Neuronal stem cell (in vitro differentiated cells): ENCODE results near the gene FBLN1.
A peak's percentile ranks its signal among the peaks of the same experiment; 100 is the strongest.
"Not testable (repeated sequence)": the region's sequence is repeated elsewhere in the genome, so short reads cannot be mapped to it uniquely, and the experiment has no call there.

Experiments used
- DNase-seq: peaks from one replicate; pipeline ENCODE4 v3.0.0-alpha.2; 2013; ENCODE audit warnings: low spot score
- H2AFZ ChIP-seq: one replicate; pipeline ENCODE4 v1.6.1; 2013; ENCODE audit warnings: mild to moderate bottlenecking, low read length, inconsistent platforms
- H2AK5ac ChIP-seq: 2 replicates; pipeline ENCODE4 v1.6.1; 2013; ENCODE audit warnings: low read depth, mild to moderate bottlenecking, inconsistent platforms, low read length, moderate library complexity, mixed read lengths
- H2BK120ac ChIP-seq: 2 replicates; pipeline ENCODE4 v1.6.1; 2013; ENCODE audit warnings: low read depth, mild to moderate bottlenecking, inconsistent platforms, low read length, moderate library complexity, mixed read lengths
- H2BK12ac ChIP-seq: one replicate; pipeline ENCODE4 v1.6.1; 2013; ENCODE audit warnings: low read length, inconsistent platforms
- H2BK15ac ChIP-seq: 2 replicates; pipeline ENCODE4 v1.6.1; 2013; ENCODE audit warnings: mild to moderate bottlenecking, low read length, inconsistent platforms, mixed read lengths
- H2BK5ac ChIP-seq: one replicate; pipeline ENCODE4 v1.6.1; 2013; ENCODE audit warnings: inconsistent platforms, mild to moderate bottlenecking, low read length, moderate library complexity
- H3K14ac ChIP-seq: one replicate; pipeline ENCODE4 v1.6.1; 2013; ENCODE audit warnings: low read length, inconsistent platforms
- H3K18ac ChIP-seq: 2 replicates; pipeline ENCODE4 v1.6.1; 2013; ENCODE audit warnings: low read length, inconsistent platforms
- H3K23ac ChIP-seq: 2 replicates; pipeline ENCODE4 v1.6.1; 2013; ENCODE audit warnings: low read depth, mild to moderate bottlenecking, mixed read lengths, low read length, inconsistent platforms; ENCODE audit not compliant: poor library complexity
- H3K27ac ChIP-seq: replicated peaks from 3 replicates; pipeline ENCODE4 v1.5.1; 2013; ENCODE audit warnings: low read length, inconsistent platforms
- H3K27me3 ChIP-seq, 3 experiments: 2 replicates each; pipeline ENCODE4 v1.6.1; 2013; ENCODE audit warnings: low read length in 3 of 3, mild to moderate bottlenecking in 2 of 3, inconsistent platforms in 1 of 3, low read depth in 1 of 3, mixed read lengths in 1 of 3, moderate library complexity in 1 of 3; ENCODE audit not compliant: control insufficient read depth in 3 of 3, insufficient read depth in 3 of 3
- H3K36me3 ChIP-seq, 2 donors: replicated peaks in 1 of 2; 2 replicates each; pipeline ENCODE4 v1.6.1; 2013; ENCODE audit warnings: low read length in 2 of 2; ENCODE audit not compliant: control insufficient read depth in 2 of 2, insufficient read depth in 2 of 2
- H3K4ac ChIP-seq: 2 replicates; pipeline ENCODE4 v1.6.1; 2013; ENCODE audit warnings: inconsistent platforms, mild to moderate bottlenecking, low read length, moderate library complexity
- H3K4me1 ChIP-seq, 2 donors: 1 replicate in 1 of 2; 2 replicates in 1 of 2; pipeline ENCODE4 v1.6.1; 2013; ENCODE audit warnings: low read length in 2 of 2, low read depth in 1 of 2; ENCODE audit not compliant: control insufficient read depth in 2 of 2, insufficient read depth in 1 of 2
- H3K4me2 ChIP-seq: one replicate; pipeline ENCODE4 v1.6.1; 2013; ENCODE audit warnings: mild to moderate bottlenecking, low read length, inconsistent platforms; ENCODE audit not compliant: insufficient read depth, poor library complexity, severe bottlenecking
- H3K4me3 ChIP-seq, 2 donors: 2 replicates each; pipeline ENCODE4 v1.5.1; 2013; ENCODE audit warnings: low read length in 2 of 2, mild to moderate bottlenecking in 2 of 2, inconsistent platforms in 1 of 2, moderate library complexity in 1 of 2
- H3K79me1 ChIP-seq: one replicate; pipeline ENCODE4 v1.6.1; 2013; ENCODE audit warnings: low read depth, mild to moderate bottlenecking, inconsistent platforms, low read length, moderate library complexity
- H3K9ac ChIP-seq: one replicate; pipeline ENCODE4 v1.6.1; 2013; ENCODE audit warnings: mild to moderate bottlenecking, low read depth, low read length, inconsistent platforms; ENCODE audit not compliant: poor library complexity
- H3K9me3 ChIP-seq, 2 donors: replicated peaks in 1 of 2; 2 replicates each; pipeline versions ENCODE3 to v1.6.1; 2013; ENCODE audit warnings: low read length in 2 of 2, mild to moderate bottlenecking in 2 of 2, inconsistent platforms in 1 of 2, low read depth in 1 of 2, mixed read lengths in 1 of 2, moderate library complexity in 1 of 2; ENCODE audit not compliant: control insufficient read depth in 2 of 2, insufficient read depth in 1 of 2
- H4K8ac ChIP-seq: one replicate; pipeline ENCODE4 v1.6.1; 2013; ENCODE audit warnings: low read depth, mild to moderate bottlenecking, inconsistent platforms, low read length, moderate library complexity
- H4K91ac ChIP-seq: one replicate; pipeline ENCODE4 v1.6.1; 2013; ENCODE audit warnings: low read length, low read depth, mild to moderate bottlenecking, inconsistent platforms; ENCODE audit not compliant: poor library complexity
- WGBS, 2 donors: extraction: QIAGEN DNeasy Blood & Tissue Kit; methylation state at CpG; one replicate each; pipeline ENCODE4 v1.1.7; 2013; ENCODE audit warnings: missing lambda C conversion rate in 2 of 2, mixed read lengths in 1 of 2; ENCODE audit not compliant: insufficient read length in 2 of 2, insufficient replicate concordance in 1 of 2; ENCODE audit errors: extremely low coverage in 2 of 2; 5-methylcytosine and 5-hydroxymethylcytosine counted together

FBLN1 gene

GRCh38 chr22:45602824-45603595 lies 100.3 kb downstream of the FBLN1 start:
- H3K23ac ChIP-seq: peak overlapping the region; percentile 16
- H3K18ac ChIP-seq: no peak overlapping the region
- no peak overlapping the region for H3K9ac ChIP-seq
- no CpG with 5 or more reads among the region's 21 CpGs for WGBS, 2 donors
- no peak overlapping the region for H4K91ac ChIP-seq
- H2AK5ac ChIP-seq: no peak overlapping the region
- H3K14ac ChIP-seq: no peak overlapping the region
- no peak overlapping the region for H2BK12ac ChIP-seq
- H2BK5ac ChIP-seq: no peak overlapping the region
- no peaks in the 10 kb centered on the region for H3K27me3 ChIP-seq
- H2AFZ ChIP-seq: no peak overlapping the region
- H3K4ac ChIP-seq: no peak overlapping the region
- H3K9me3 ChIP-seq: no peaks in the 10 kb centered on the region
- no peaks in the 10 kb centered on the region for H3K36me3 ChIP-seq
- no peak overlapping the region for H2BK120ac ChIP-seq
- H4K8ac ChIP-seq: no peak overlapping the region
- no peak overlapping the region for H3K4me2 ChIP-seq
- H2BK15ac ChIP-seq: no peak overlapping the region
- no peak overlapping the region for H3K27ac ChIP-seq
- peak; percentile 37 for DNase-seq
- H3K79me1 ChIP-seq: no peaks in the 10 kb centered on the region
- no peak overlapping the region for H3K4me3 ChIP-seq
- peaks cover 0 to 2% of the 10 kb centered on the region in 2 donors for H3K4me1 ChIP-seq

DNA sequence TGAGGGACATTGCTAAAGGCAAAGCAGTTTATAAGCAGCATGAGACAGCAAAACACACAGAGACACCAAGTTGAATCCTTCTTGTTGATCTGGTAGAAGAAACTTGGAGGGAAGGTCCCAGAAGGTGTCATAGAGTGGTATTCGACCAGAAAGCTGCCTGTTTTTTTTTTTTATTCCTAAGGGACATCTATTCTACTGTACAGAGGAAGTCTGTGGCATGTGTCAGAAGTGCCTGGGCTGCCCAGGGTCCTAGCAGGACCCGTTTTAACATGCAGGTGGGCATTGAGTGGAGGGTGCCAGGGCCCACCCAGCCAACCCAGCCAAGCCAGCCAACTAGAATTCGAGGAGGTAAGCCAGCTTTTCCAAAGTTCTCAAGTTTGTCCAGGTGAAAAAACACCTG lies 100.9 kb downstream of the FBLN1 start:
- H3K4me1 ChIP-seq: peaks cover 0 to 2% of the 10 kb centered on the region in 2 donors

GRCh38 chr22:45608045-45608444 lies 105.4 kb downstream of the FBLN1 start:
- not testable (repeated sequence) for H3K27ac ChIP-seq, H3K27me3 ChIP-seq, H3K4me1 ChIP-seq, H3K4ac ChIP-seq, H2BK120ac ChIP-seq, H3K18ac ChIP-seq, H3K23ac ChIP-seq, H3K36me3 ChIP-seq, H4K8ac ChIP-seq, H2BK15ac ChIP-seq, H2AK5ac ChIP-seq, H4K91ac ChIP-seq, H3K4me3 ChIP-seq, H2BK12ac ChIP-seq, H2AFZ ChIP-seq, H3K14ac ChIP-seq, H3K4me2 ChIP-seq, H3K79me1 ChIP-seq, H2BK5ac ChIP-seq, H3K9ac ChIP-seq, H3K9me3 ChIP-seq, DNase-seq
- WGBS, 2 donors: no CpG with 5 or more reads among the region's 11 CpGs

More for the DNA sequence above, 100.9 kb downstream of the FBLN1 start:
- no CpG with 5 or more reads among the region's 3 CpGs for WGBS, 2 donors
- H3K27ac ChIP-seq: no peak overlapping the region
- H3K27me3 ChIP-seq: no peaks in the 10 kb centered on the region
- H2AK5ac ChIP-seq: no peak overlapping the region
- no peaks in the 10 kb centered on the region for H3K79me1 ChIP-seq
- no peak overlapping the region for H2BK12ac ChIP-seq
- no peak overlapping the region for H3K18ac ChIP-seq
- H2BK120ac ChIP-seq: no peak overlapping the region
- H3K4me3 ChIP-seq: no peak overlapping the region
- H3K4me2 ChIP-seq: no peak overlapping the region
- H4K91ac ChIP-seq: no peak overlapping the region
- no peak overlapping the region for H4K8ac ChIP-seq
- H3K9me3 ChIP-seq: no peaks in the 10 kb centered on the region
- H3K9ac ChIP-seq: no peak overlapping the region
- H2BK5ac ChIP-seq: no peak overlapping the region
- H3K14ac ChIP-seq: no peak overlapping the region
- no peak for DNase-seq
- H2BK15ac ChIP-seq: no peak overlapping the region
- H3K23ac ChIP-seq: no peak overlapping the region
- no peak overlapping the region for H2AFZ ChIP-seq
- no peaks in the 10 kb centered on the region for H3K36me3 ChIP-seq
- no peak overlapping the region for H3K4ac ChIP-seq

DNA sequence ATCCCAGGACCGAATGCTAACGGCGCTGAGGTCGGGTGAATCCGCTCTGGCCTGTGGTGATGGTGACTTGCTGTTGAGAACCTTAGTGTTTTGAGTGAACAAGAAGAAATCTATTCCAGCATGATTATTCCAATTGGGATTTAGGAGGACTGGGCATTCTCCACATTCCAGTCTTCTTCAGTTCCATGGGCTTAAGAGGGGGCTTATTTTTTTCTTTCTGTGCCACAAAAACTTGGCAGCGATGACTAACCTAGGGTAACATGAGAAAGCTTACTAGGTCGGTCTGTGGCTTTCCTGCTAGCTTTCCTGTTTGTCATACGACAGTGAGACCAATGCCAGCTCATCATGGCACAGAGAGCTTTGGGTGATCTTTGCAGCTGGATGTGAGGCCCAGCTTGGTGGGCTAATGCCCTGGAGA lies 106.1 kb downstream of the FBLN1 start:
- Histone ChIP-seq H3K27ac (no peak overlapping the region), H4K8ac (no peak overlapping the region), H3K27me3 (no peaks in the 10 kb centered on the region), H2BK12ac (no peak overlapping the region), H3K4me2 (no peak overlapping the region), H4K91ac (no peak overlapping the region), H3K23ac (no peak overlapping the region), H3K4me1 (peaks cover 4 to 5% of the 10 kb centered on the region in 2 donors), H2BK15ac (no peak overlapping the region), H3K14ac (no peak overlapping the region), H2BK120ac (no peak overlapping the region), H2BK5ac (no peak overlapping the region), H3K36me3 (no peaks in the 10 kb centered on the region), H3K79me1 (no peaks in the 10 kb centered on the region), H3K9ac (no peak overlapping the region), H3K18ac (peak overlapping the region; percentile 22), H3K4me3 (no peak overlapping the region), H3K9me3 (no peaks in the 10 kb centered on the region), H2AFZ (no peak overlapping the region), H2AK5ac (no peak overlapping the region), H3K4ac (no peak overlapping the region)
- no CpG with 5 or more reads among the region's 8 CpGs for WGBS, 2 donors
- DNase-seq: no peak
